T-helper 2 cell treated with Interferon-gamma antibody and Interleukin-4, amounts not matched to agents 5 μg/mL and 100 μg/mL, for 36 hours (primary cell): Measurements from ENCODE around the gene GHRHR.

Experiments
- DNase-seq: peaks from one replicate; pipeline ENCODE4 v3.0.0; 2021; ENCODE audit warnings: low spot score
- H3K27ac Mint-ChIP-seq: one replicate; pipeline ENCODE4 v1.8.0; 2021; ENCODE audit warnings: mild to moderate bottlenecking, mixed read lengths
- H3K27me3 Mint-ChIP-seq: one replicate; pipeline ENCODE4 v1.8.0; 2021; ENCODE audit warnings: low read depth, mixed read lengths
- H3K36me3 Mint-ChIP-seq: one replicate; pipeline ENCODE4 v1.8.0; 2021; ENCODE audit warnings: low read depth, mixed read lengths
- H3K4me1 Mint-ChIP-seq: one replicate; pipeline ENCODE4 v1.8.0; 2021; ENCODE audit warnings: low read depth, mixed read lengths
- H3K4me3 Mint-ChIP-seq: one replicate; pipeline ENCODE4 v1.8.0; 2022; ENCODE audit warnings: mild to moderate bottlenecking, moderate library complexity, mixed read lengths
- H3K9me3 Mint-ChIP-seq: one replicate; pipeline ENCODE4 v1.8.0; 2021; ENCODE audit warnings: mixed read lengths

The GHRHR gene

DNA sequence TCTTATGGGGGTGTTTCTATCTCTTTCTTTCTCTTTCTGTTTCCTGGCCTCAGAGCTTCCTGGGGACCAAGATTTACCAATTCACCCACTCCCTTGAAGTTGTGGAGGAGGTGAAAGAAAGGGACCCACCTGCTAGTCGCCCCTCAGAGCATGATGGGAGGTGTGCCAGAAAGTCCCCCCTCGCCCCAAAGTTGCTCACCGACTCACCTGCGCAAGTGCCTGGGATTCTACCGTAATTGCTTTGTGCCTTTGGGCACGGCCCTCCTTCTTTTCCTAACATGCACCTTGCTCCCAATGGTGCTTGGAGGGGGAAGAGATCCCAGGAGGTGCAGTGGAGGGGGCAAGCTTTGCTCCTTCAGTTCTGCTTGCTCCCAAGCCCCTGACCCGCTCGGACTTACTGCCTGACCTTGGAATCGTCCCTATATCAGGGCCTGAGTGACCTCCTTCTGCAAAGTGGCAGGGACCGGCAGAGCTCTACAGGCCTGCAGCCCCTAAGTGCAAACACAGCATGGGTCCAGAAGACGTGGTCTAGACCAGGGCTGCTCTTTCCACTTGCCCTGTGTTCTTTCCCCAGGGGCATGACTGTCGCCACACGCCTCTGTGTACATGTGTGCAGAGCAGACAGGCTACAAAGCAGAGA is 39.9 kb upstream of the GHRHR start:
- DNase-seq: no peak
- H3K4me1 Mint-ChIP-seq: no peaks in the 10 kb centered on the region
- no peaks in the 10 kb centered on the region for H3K9me3 Mint-ChIP-seq
- no peak overlapping the region for H3K4me3 Mint-ChIP-seq
- H3K27me3 Mint-ChIP-seq: no peaks in the 10 kb centered on the region
- no peaks in the 10 kb centered on the region for H3K36me3 Mint-ChIP-seq
- H3K27ac Mint-ChIP-seq: no peak overlapping the region

DNA sequence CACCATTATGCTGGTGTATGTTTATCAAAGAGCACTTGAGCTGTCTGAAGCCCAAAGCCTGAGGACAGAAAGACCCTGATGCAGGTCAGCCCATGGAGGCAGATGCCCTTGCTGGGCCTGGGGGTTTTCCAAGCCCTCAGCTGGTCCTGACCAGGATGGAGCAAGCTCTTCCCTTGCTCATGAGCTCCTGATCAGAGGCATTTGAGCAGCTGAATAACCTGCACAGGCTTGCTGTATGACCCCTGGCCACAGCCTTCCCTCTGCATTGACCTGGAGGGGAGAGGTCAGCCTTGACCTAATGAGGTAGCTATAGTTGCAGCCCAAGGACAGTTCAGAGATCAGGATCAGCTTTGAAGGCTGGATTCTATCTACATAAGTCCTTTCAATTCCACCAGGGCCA is 39.1 kb upstream of the GHRHR start:
- Mint-ChIP-seq H3K27me3 (no peaks in the 10 kb centered on the region), H3K36me3 (no peaks in the 10 kb centered on the region), H3K4me3 (no peak overlapping the region), H3K9me3 (no peaks in the 10 kb centered on the region), H3K4me1 (no peaks in the 10 kb centered on the region), H3K27ac (no peak overlapping the region)
- no peak for DNase-seq

DNA sequence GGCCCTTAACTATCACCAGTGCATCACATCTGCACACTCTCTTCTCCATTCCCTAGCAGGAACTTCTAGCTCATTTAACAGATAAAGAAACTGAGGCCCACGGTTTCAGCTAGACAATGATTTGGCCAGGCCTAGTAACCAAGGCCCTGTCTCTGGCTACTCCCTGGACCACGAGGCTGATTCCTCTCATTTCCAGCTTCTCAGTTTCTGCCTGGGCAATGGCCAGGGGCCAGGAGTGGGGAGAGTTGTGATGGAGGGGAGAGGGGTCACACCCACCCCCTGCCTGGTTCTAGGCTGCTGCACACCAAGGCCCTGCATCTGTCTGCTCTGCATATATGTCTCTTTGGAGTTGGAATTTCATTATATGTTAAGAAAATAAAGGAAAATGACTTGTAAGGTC is 38.6 kb upstream of the GHRHR start:
- Mint-ChIP-seq H3K36me3 (no peaks in the 10 kb centered on the region), H3K4me1 (no peaks in the 10 kb centered on the region), H3K27me3 (no peaks in the 10 kb centered on the region), H3K4me3 (no peak overlapping the region), H3K27ac (no peak overlapping the region), H3K9me3 (no peaks in the 10 kb centered on the region)
- DNase-seq: no peak

GRCh38 chr7:30925913-30926312 is 37.8 kb upstream of the GHRHR start:
- Mint-ChIP-seq H3K9me3 (no peaks in the 10 kb centered on the region), H3K27me3 (no peaks in the 10 kb centered on the region), H3K27ac (no peak overlapping the region), H3K4me3 (no peak overlapping the region), H3K36me3 (no peaks in the 10 kb centered on the region), H3K4me1 (no peaks in the 10 kb centered on the region)
- no peak for DNase-seq

- Mint-ChIP-seq H3K4me1 (no peaks in the 10 kb centered on the region), H3K27me3 (no peaks in the 10 kb centered on the region), H3K27ac (no peak overlapping the region), H3K36me3 (no peaks in the 10 kb centered on the region), H3K9me3 (no peaks in the 10 kb centered on the region), H3K4me3 (no peak overlapping the region)
- no peak for DNase-seq
Measured at GRCh38 chr7:30926313-30926712, 37.4 kb upstream of the GHRHR start.

DNA sequence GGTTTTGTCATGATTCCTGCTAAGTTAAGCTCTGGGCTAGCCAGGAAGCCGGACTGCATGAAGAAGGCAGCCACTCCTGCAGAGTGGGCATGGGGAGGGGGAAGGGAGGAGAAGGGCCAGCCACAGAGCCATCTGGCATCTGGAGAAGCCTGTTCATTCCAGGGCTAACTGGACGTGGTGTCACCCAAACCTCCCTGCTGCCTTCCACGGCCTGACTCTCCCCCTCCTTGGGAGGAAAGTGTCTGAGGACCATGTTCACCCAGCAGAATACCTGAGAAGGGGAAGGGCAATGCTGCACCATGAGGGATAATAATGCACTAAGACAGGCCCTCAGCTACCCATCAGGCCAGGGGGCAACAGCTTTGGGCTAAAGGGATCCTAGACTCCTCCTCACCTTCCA is 36.7 kb upstream of the GHRHR start:
- no peaks in the 10 kb centered on the region for H3K27me3 Mint-ChIP-seq

GRCh38 chr7:30927559-30927958 is 36.2 kb upstream of the GHRHR start:
- H3K27me3 Mint-ChIP-seq: no peaks in the 10 kb centered on the region
- H3K4me3 Mint-ChIP-seq: no peak overlapping the region
- H3K9me3 Mint-ChIP-seq: no peaks in the 10 kb centered on the region
- no peak overlapping the region for H3K27ac Mint-ChIP-seq
- no peaks in the 10 kb centered on the region for H3K4me1 Mint-ChIP-seq
- DNase-seq: no peak
- no peaks in the 10 kb centered on the region for H3K36me3 Mint-ChIP-seq

More for the DNA sequence above, 36.7 kb upstream of the GHRHR start:
- H3K4me1 Mint-ChIP-seq: no peaks in the 10 kb centered on the region
- H3K4me3 Mint-ChIP-seq: no peak overlapping the region
- no peaks in the 10 kb centered on the region for H3K36me3 Mint-ChIP-seq
- no peak for DNase-seq
- H3K27ac Mint-ChIP-seq: no peak overlapping the region
- no peaks in the 10 kb centered on the region for H3K9me3 Mint-ChIP-seq

GRCh38 chr7:30928254-30928872 is 35.4 kb upstream of the GHRHR start:
- no peak overlapping the region for H3K4me3 Mint-ChIP-seq
- no peaks in the 10 kb centered on the region for H3K27me3 Mint-ChIP-seq
- H3K27ac Mint-ChIP-seq: no peak overlapping the region
- no peak for DNase-seq
- H3K9me3 Mint-ChIP-seq: no peaks in the 10 kb centered on the region
- no peaks in the 10 kb centered on the region for H3K4me1 Mint-ChIP-seq
- no peaks in the 10 kb centered on the region for H3K36me3 Mint-ChIP-seq

DNA sequence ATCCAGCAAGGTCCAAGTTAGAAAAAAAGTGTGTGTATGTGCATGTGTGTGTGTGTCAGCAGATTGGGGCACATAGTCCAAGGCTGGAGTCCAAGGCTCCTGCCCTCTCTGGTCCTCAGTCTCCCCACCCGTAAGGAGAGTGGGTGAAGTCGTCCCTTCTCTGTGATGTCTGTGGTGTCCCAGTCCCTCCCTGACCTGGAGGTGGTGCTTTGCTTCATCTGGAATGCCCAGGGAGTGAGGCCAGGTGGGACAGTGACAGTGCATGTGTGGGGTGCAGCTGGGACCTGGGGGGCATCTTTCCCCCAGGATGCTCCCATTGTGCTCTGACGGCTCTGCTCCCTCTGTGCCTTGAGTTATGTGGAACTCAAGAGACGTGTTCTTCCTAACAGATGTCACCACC is 34.1 kb upstream of the GHRHR start:
- Mint-ChIP-seq H3K27ac (no peak overlapping the region), H3K4me1 (no peaks in the 10 kb centered on the region), H3K36me3 (no peaks in the 10 kb centered on the region), H3K27me3 (no peaks in the 10 kb centered on the region), H3K4me3 (no peak overlapping the region), H3K9me3 (no peaks in the 10 kb centered on the region)
- no peak for DNase-seq

GRCh38 chr7:30930621-30931020 is 33.1 kb upstream of the GHRHR start:
- Mint-ChIP-seq H3K36me3 (no peaks in the 10 kb centered on the region), H3K4me3 (no peak overlapping the region), H3K4me1 (no peaks in the 10 kb centered on the region), H3K27me3 (no peaks in the 10 kb centered on the region), H3K9me3 (no peaks in the 10 kb centered on the region), H3K27ac (no peak overlapping the region)
- DNase-seq: no peak

DNA sequence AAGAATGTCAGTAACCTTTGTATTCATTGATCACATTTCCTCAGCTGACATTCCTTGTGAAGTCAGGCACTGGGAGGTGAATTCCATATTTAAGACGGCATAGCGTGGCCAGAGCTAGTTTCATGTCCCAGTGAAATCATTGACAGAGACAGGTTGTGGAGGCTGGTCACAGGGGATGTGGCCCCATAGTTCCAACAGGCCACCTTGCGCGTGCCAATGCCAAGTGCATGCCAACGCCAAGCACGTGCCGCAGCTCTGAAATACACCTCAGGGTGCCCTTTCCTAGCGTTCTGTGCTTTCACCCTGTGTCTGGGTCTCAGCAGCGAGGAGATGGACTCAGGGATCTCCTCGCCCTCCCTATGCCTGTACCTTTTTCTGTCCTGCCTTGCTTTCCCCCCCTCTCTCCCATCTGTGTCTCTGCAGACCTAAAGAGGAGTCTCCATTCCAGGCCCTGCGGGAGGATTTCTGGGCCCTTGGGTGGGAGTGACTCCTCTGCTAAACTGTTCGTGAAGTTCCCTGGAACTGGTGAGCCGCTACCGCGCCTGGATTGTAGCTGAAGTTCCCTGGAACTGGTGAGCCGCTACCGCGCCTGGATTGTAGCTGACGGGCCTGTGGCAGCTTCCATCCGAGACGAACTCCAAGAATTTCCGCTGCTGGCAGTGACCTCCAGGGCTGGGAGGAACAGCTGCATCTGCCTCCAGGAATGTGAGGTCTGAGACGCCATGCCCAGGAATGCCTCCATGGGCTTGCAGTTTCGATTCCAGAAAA is 32.4 kb upstream of the GHRHR start:
- Mint-ChIP-seq H3K36me3 (no peaks in the 10 kb centered on the region), H3K9me3 (no peaks in the 10 kb centered on the region), H3K27me3 (no peaks in the 10 kb centered on the region), H3K4me1 (no peaks in the 10 kb centered on the region), H3K27ac (no peak overlapping the region), H3K4me3 (no peak overlapping the region)
- no peak for DNase-seq

DNA sequence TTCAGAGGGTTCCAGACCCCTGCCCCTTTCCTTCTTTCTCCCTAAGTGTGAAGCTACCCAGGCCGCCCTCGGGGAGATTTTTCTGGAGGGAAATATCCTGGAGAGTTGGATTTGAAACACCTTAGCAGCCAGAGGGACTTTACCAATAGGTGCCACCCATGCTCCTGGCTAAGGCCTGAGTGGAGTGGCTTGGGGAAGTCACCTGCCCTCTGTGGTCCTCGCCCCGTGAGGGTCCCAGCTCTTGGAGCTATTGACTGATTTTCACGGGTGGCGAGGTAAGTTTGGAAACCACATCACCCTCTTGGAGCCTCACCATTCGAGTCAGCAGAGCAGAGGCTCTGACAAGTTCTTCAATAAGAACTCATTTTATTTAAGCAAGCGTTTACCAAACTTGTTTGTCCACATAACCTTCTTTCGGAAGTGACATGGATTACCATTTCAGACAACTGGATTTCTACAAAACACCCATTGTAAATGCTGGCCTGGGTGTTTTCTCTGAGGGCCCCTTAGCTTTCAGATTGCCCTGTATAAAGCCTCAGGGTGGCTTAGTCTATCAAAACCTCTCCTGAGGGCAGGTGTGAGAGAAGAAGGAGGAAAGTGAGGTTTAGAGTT is 31.7 kb upstream of the GHRHR start:
- no peak overlapping the region for H3K27ac Mint-ChIP-seq
- H3K27me3 Mint-ChIP-seq: no peaks in the 10 kb centered on the region
- no peaks in the 10 kb centered on the region for H3K36me3 Mint-ChIP-seq
- DNase-seq: no peak
- H3K4me1 Mint-ChIP-seq: no peaks in the 10 kb centered on the region
- H3K4me3 Mint-ChIP-seq: no peak overlapping the region
- H3K9me3 Mint-ChIP-seq: no peaks in the 10 kb centered on the region

DNA sequence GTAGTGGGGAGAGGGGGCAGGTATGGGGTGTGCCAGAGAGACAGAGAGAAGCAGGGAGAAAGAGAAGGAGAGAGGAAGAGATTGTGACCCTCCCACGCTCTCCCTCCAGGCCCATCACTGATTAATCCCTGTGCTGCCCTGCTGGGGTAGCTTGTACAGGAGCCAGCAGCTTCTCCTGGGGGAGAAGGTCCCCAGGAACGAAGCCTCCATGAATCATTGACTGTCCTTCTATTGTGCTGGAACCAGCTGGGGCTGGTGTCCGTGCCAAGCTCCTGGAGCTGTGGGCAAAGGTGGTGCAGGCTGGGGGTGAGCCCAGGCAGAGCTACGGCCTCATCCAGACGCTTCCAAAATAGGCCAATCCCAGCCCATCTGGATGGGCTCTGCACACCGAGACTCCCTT is 31.2 kb upstream of the GHRHR start:
- H3K27me3 Mint-ChIP-seq: peaks cover 2% of the 10 kb centered on the region
- DNase-seq: no peak
- no peaks in the 10 kb centered on the region for H3K36me3 Mint-ChIP-seq
- no peak overlapping the region for H3K4me3 Mint-ChIP-seq
- H3K27ac Mint-ChIP-seq: no peak overlapping the region
- no peaks in the 10 kb centered on the region for H3K9me3 Mint-ChIP-seq
- no peaks in the 10 kb centered on the region for H3K4me1 Mint-ChIP-seq
